ENCODE data around the gene HRC.
A peak's percentile ranks its signal among the peaks of the same experiment; 100 is the strongest.
"Not testable (repeated sequence)": the region's sequence is repeated elsewhere in the genome, so short reads cannot be mapped to it uniquely, and the experiment has no call there.

The HRC gene

GRCh38 chr19:49157445-49158224 is 2.4 kb upstream of the HRC start, which contains the start of gene TRPM4:
Gene TRPM4, plus strand, starts transcription at chr19:49157792. Its CDS starts 75 bp downstream, at chr19:49157867.
- DNase-seq, result no peak

GRCh38 chr19:49155820-49156346 is 687 bp upstream of the HRC start:
- no peak for DNase-seq

GRCh38 chr19:49154279-49154678 is 917 bp downstream of the HRC start:
- DNase-seq, result no peak

GRCh38 chr19:49153167-49153809 is 1.9 kb downstream of the HRC start:
- no peak for DNase-seq

- no peak for DNase-seq
Observed at GRCh38 chr19:49152119-49152550, 3.1 kb downstream of the HRC start.

GRCh38 chr19:49151267-49152118 is 3.7 kb downstream of the HRC start:
- no peak for DNase-seq

GRCh38 chr19:49150944-49151243 is 4.3 kb downstream of the HRC start:
- no peak for DNase-seq

- peak; percentile 88 for DNase-seq
Observed at GRCh38 chr19:49150106-49150943, 4.9 kb downstream of the HRC start.

GRCh38 chr19:49149652-49150105 is 5.5 kb downstream of the HRC start:
- peak; percentile 35 for DNase-seq

GRCh38 chr19:49148784-49149651 is 6.2 kb downstream of the HRC start:
- peak; percentile 78 for DNase-seq

- no peak for DNase-seq
Observed at GRCh38 chr19:49148044-49148682, 7.0 kb downstream of the HRC start.

GRCh38 chr19:49146408-49146770 is 8.8 kb downstream of the HRC start:
- DNase-seq, result not testable (repeated sequence)

- no peak for DNase-seq
Observed at GRCh38 chr19:49145573-49146407, 9.4 kb downstream of the HRC start.

GRCh38 chr19:49142866-49143335 is 12.3 kb downstream of the HRC start:
- peak; percentile 92 for DNase-seq

- no peak for DNase-seq
Observed at GRCh38 chr19:49141352-49141751, 13.8 kb downstream of the HRC start.

- no peak for DNase-seq
Observed at GRCh38 chr19:49140951-49141350, 14.2 kb downstream of the HRC start.

- DNase-seq, result no peak
Observed at GRCh38 chr19:49136771-49137171, 18.4 kb downstream of the HRC start.

- DNase-seq, result no peak
Observed at GRCh38 chr19:49135686-49136085, 19.5 kb downstream of the HRC start.

GRCh38 chr19:49133621-49134454 is 21.4 kb downstream of the HRC start:
- DNase-seq, result no peak

All from NCI-H524 treated with DMSO at 0.1 percent for 48 hours (cell line).